ENCODE data around the gene APOBEC3F. TPM values are rescaled to one million over a fixed set of nuclear protein-coding genes. Genes with fewer than 3 reads are reported as not detected.

The APOBEC3F gene
- total RNA-seq, 2 donors from 2014 or later: 21.7 to 31.6 TPM

GRCh38 chr22:39098576-39098975 lies 57.9 kb downstream of the APOBEC3F start:
- ATAC-seq (no peak), DNase-seq (ENCODE audit: low spot score) (no peak)
- Mint-ChIP-seq H3K4me1 (ENCODE audit: low read depth in 2 of 2) (peaks cover 70 to 74% of the 10 kb centered on the region in 2 donors), H3K9me3 (no peaks in the 10 kb centered on the region), H3K36me3 (no peaks in the 10 kb centered on the region), H3K27me3 (no peaks in the 10 kb centered on the region), H3K27ac (peak overlapping the region; percentile 95 to 98), H3K4me3 (peak overlapping the region; percentile 83)

DNA sequence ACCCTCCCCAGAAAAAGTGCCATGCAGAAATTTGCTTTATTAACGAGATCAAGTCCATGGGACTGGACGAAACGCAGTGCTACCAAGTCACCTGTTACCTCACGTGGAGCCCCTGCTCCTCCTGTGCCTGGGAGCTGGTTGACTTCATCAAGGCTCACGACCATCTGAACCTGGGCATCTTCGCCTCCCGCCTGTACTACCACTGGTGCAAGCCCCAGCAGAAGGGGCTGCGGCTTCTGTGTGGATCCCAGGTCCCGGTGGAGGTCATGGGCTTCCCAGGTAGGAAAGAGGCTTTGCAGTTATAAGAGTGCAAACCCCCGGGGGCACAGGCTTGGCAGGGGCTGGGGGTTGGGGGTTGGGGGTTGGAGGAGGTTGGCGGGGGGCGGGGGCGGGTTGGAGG lies 60.6 kb downstream of the APOBEC3F start:
- Mint-ChIP-seq H3K4me3 (no peak overlapping the region), H3K27ac (peak overlapping the region; percentile 95 to 98), H3K9me3 (no peaks in the 10 kb centered on the region), H3K27me3 (no peaks in the 10 kb centered on the region), H3K4me1 (ENCODE audit: low read depth in 2 of 2) (peaks cover 49 to 54% of the 10 kb centered on the region in 2 donors), H3K36me3 (no peaks in the 10 kb centered on the region)
- no peak for ATAC-seq
- no peak for DNase-seq (ENCODE audit: low spot score)

DNA sequence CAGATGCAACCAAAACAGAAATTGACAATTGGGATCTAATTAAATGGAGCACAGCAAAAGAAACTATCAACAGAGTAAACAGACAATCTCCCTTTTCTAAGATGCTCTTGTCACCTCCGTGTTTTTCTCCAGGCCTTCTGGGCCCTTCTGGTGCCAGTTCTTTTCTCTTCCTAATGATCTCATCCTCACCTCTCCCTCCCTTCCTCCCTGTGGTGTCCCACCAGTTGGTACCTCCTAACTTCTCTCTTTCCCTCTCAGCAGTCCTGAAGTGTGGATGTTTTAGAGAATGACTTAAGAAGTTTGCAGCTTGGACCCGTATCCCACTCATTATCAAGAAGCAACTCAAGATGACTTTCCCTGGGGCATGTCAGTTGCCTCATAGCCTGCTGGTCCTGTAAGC lies 62.8 kb downstream of the APOBEC3F start:
- Mint-ChIP-seq H3K27me3 (no peaks in the 10 kb centered on the region), H3K4me3 (no peak overlapping the region), H3K27ac (peak overlapping the region in 1 of 2 donors; percentile 26), H3K4me1 (ENCODE audit: low read depth in 2 of 2) (peaks cover 30 to 38% of the 10 kb centered on the region in 2 donors), H3K36me3 (no peaks in the 10 kb centered on the region), H3K9me3 (no peaks in the 10 kb centered on the region)
- no peak for DNase-seq (ENCODE audit: low spot score)
- no peak for ATAC-seq

Other genes with a start within 250 kb of the APOBEC3F start
- gene DNAL4, start 246.7 kb upstream of the APOBEC3F start, total RNA-seq: 10 to 100 TPM in 1 of 2 donors, 1 to 10 TPM in 1; 9.0 to 11.0 TPM
- 1 to 10 TPM; 1.3 to 1.5 TPM for gene NPTXR, start 196.8 kb upstream of the APOBEC3F start, total RNA-seq
- gene CBX6, start 168.6 kb upstream of the APOBEC3F start, total RNA-seq: 100 to 1,000 TPM in 1 of 2 donors, 10 to 100 TPM in 1; 95.2 to 137 TPM
- 1 to 10 TPM in 1 of 2 donors, not detected in 1; 3.3 TPM for gene APOBEC3A, start 83.3 kb upstream of the APOBEC3F start, total RNA-seq
- gene APOBEC3B, start 58.5 kb upstream of the APOBEC3F start, total RNA-seq: 10 to 100 TPM in 1 of 2 donors, under 1 TPM in 1; 0.64 to 12.4 TPM
- 100 to 1,000 TPM in 1 of 2 donors, 10 to 100 TPM in 1; 78.5 to 103 TPM for gene APOBEC3C, start 26.6 kb upstream of the APOBEC3F start, total RNA-seq
- 10 to 100 TPM; 37.6 to 40.1 TPM for gene APOBEC3D, start 19.7 kb upstream of the APOBEC3F start, total RNA-seq
- 100 to 1,000 TPM; 105 to 169 TPM for gene APOBEC3G, start 36.4 kb downstream of the APOBEC3F start, total RNA-seq
- 1 to 10 TPM; 6.2 to 6.9 TPM for gene APOBEC3H, start 56.4 kb downstream of the APOBEC3F start, total RNA-seq
- 10 to 100 TPM in 1 of 2 donors, 1 to 10 TPM in 1; 4.9 to 11.1 TPM for gene CBX7, start 111.8 kb downstream of the APOBEC3F start, total RNA-seq
- gene PDGFB, start 204.1 kb downstream of the APOBEC3F start, total RNA-seq: not detected

Measured in natural killer cell treated with Interleukin-12 subunit alpha and Interleukin-12 subunit beta and Interleukin-15 and Interleukin-18, amount 100 ng/mL, for 72 hours (primary cell).